HG02759 (cell line): ENCODE results near the gene GALK2.
"Not testable (repeated sequence)": the region's sequence is repeated elsewhere in the genome, so short reads cannot be mapped to it uniquely, and the experiment has no call there.

Experiments
- ATAC-seq: cut with Tn5 transposase; IDR thresholded peaks from one replicate; pipeline ENCODE4 v1.9.1; 2021; ENCODE audit warnings: mild to moderate bottlenecking, moderate library complexity; ENCODE audit not compliant: unreplicated experiment

GALK2 gene

GRCh38 chr15:49215768-49216739 is 46.0 kb downstream of the GALK2 start:
- peak; percentile 100 for ATAC-seq

DNA sequence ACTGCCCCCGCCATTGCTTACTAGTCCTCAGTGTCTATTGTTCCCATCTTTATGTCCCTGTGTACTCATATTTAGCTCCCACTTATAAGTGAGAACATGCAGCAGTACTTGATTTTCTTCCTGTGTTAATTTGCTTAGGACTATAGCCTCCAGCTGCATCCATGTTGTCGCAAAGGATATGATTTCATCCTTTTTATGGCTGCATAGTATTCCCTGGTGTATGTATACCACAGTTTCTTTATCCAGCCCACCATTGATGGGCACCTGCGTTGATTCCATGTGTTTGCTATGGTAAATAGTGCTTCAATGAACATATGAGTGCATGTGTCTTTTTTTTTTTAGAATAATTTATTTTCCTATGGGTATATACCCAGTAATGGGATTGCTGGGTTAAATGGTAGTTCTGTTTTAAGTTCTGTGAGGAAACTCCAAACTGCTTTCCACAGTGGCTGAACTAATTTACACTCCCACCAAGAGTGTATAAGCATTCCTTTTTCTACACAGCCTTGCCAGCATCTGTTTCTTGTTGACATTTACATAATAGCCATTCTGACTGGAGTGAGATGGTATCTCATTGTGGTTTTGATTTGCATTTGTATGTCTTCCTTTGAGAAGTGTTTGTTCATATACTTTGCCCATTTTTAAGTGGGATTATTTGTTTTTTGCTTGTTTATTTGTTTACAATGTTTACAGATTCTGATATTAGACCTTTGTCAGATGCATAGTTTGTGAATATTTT is 53.7 kb downstream of the GALK2 start:
- no peak for ATAC-seq

- no peak for ATAC-seq
Measured at GRCh38 chr15:49225572-49226281, 55.7 kb downstream of the GALK2 start.

DNA sequence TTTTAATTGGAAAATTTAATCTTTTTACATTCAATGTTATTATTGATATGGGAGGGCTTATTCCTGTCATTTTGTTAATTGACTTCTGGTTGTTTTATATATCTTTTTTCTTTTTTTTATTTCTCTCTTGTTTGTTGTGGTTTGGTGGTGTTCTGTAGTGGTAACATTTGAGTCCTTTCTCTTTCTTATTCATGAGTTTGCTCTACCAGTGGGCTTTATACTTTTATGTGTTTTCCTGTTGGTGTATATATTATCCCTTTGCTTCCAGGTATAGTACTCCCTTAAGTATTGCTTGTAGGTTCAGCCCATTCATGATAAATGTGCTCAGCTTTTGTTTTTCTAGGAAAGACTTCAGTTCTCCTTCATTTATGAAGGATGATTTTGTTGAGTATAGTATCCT is 57.6 kb downstream of the GALK2 start:
- no peak for ATAC-seq

- ATAC-seq, result no peak
Measured at GRCh38 chr15:49229922-49230321, 59.9 kb downstream of the GALK2 start.

GRCh38 chr15:49232236-49232806 is 62.3 kb downstream of the GALK2 start:
- ATAC-seq, result no peak

DNA sequence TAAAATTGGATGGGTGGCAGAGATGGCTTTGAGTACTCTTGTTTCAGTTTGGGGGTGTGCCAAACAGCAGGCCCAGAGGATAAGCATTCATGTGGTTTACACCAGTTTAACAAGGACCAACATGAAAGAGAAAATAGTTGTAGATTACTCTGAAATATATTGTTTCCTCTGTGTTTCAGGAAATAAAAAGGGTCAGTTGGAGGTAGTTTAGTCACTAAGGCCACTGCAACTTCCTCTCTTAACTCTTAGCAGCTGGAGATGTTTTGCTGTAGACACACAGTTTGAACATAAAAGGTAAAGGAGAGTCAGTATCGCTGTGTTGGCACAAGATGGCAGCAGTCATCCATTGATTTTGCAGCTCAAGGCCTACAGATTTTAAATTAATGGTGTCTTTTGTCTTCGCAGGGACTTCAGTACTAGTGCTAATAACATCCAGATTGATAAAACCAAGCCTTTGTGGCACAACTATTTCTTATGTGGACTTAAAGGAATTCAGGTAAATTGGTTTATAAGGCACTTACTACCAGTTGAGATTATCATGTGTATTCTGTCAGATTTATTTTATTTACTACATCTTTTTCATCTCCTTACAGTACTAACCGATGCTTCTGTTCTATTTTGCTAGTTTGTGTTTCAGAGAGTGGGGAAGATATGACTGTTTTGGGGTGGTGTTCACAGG is 65.5 kb downstream of the GALK2 start:
- peak; percentile 94 for ATAC-seq

GRCh38 chr15:49236869-49237268 is 66.8 kb downstream of the GALK2 start:
- ATAC-seq, result no peak

DNA sequence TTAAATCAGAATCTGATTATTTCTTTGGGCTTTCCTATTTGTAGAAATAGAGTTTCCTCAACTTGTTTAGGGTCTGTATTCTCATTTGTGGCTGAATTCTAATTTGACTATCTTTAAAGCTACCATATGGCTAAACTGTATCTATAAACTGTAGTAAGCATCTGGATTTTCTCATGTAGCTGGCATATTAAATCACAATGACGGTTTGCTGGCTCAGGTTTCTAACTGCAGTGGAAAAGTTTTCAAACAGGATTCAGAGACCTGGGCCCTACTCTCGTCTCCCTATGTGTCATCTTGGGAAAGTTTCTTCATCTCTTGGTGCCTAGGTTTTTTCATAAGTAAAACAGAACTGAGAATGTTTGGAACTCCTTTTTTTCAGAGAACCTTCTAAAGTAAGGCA is 68.3 kb downstream of the GALK2 start:
- ATAC-seq, result no peak

DNA sequence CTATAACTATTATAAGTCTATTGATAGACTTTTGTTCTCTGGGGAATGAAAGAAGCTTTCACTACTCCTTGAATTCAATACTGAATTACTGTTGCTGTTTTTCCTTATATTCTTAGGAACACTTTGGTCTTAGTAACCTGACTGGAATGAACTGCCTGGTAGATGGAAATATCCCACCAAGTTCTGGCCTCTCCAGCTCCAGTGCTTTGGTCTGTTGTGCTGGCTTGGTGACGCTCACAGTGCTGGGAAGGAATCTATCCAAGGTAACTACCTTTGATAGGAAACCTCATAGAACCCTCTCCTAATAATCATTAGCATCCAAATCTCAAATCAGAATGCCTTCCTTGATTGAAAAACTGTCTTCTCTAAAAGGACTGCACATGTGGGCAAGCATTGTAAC is 69.1 kb downstream of the GALK2 start:
- ATAC-seq, result no peak

DNA sequence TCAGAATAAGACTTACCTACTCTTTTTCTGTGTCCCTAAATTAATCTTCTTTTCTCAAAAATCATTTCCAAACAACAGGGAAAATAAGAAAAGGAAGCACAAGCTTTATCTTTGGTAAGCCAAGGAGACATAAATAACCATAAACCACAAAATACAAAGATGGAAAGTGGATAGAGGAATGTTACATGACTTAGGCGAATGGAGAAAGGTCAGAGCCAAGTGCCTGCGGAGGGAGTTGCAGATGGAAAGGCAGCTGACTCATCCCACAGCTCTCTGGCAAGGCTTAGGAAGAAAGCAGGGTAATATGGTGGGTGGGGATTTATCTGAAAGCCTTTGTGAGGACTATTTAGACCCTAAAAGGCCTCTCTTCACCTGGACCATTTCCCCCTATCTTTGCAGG is 72.8 kb downstream of the GALK2 start:
- ATAC-seq, result no peak

- ATAC-seq, result no peak
Measured at GRCh38 chr15:49247556-49248110, 77.6 kb downstream of the GALK2 start.

DNA sequence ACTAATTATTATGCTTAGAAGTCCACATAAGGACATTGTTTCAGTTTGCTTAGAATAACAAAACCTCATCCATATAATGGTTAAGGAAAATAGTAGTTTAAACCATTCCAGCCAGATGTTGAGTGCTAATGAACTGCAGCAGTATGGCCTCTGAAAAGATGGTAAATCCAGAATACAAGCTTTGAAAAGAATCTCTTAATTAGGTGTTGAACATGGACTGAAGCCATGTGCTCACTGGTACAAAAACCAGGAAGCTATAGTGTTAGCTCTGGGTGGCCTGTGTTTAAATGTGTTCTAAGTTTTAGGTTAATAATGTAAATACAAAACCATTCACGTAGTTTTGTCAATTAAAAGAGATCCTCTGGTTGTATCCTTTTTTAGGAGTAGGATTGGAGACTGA is 78.2 kb downstream of the GALK2 start:
- ATAC-seq, result no peak

- ATAC-seq, result no peak
Measured at GRCh38 chr15:49255966-49256759, 86.1 kb downstream of the GALK2 start.

DNA sequence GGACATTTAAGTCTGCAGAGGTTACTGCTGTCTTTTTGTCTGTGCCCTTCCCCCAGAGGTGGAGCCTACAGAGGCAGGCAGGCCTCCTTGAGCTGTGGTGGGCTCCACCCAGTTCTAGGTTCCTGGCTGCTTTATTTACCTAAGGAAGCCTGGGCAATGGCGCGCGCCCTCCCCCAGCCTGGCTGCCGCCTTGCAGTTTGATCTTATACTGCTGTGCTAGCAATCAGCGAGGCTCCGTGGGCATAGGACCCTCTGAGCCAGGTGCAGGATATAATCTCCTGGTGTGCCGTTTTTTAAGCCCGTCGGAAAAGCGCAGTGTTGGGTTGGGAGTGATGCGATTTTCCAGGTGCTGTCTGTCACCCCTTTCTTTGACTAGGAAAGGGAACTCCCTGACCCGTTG is 95.1 kb downstream of the GALK2 start:
- ATAC-seq, result not testable (repeated sequence)

GRCh38 chr15:49265911-49266310 is 95.9 kb downstream of the GALK2 start:
- ATAC-seq, result no peak

DNA sequence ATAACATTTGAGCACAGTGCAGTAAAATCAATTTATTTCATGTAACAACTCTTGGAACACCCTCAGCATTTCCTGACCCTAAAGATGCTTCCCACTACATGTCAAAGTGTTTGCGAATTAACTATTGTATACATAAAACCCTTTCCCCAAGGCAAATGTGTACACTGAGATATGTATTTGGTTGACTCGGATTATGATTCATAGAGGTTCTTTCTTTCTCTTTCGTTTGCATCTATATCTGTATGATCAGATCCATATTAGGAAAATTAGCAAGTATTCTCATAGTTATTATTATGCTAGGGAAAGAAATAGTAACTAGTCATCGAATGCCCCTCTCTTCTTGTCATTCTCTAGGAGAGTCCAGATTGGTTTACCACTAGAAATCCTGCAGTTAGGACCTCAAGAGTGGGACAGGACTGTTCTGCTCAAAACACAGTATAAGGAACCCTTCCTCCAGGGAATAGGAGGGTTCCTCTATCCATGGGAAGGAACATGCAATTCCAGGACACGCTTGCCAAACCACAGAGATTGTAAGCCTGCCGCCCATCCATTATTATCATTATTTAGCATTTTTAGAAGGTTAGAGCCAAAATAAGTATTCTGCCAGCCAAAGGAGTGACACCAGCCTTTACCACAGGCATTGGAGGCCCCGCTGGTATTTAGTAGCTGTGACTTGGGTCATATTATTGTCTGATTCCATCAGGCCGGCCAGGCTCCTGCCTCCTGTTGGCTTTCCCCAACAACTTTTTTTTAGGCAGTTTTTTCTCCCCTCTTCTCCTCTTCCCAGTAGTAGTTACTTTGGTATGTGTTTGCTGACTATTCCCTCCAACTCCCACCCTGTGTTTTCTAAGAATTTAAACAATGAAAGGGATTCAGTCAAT is 100.7 kb downstream of the GALK2 start:
- no peak for ATAC-seq

- ATAC-seq, result no peak
Measured at GRCh38 chr15:49273734-49274318, 103.8 kb downstream of the GALK2 start.
